Subcutaneous adipose tissue (tissue), 4 donors: ENCODE data around the gene DNAJC13. TPM values are rescaled to one million over a fixed set of nuclear protein-coding genes. Genes with fewer than 3 reads are reported as not detected.

Experiments
- total RNA-seq, 4 donors: library from RNA; depleted of rRNA; stranded (reverse); fragments of >200 nt; gene quantifications; one replicate each; pipeline ENCODE4 v1.1.0, GENCODE V29; 2016
- TF ChIP-seq, protein P1 (sequence below): fragments of 450-650 bp; IDR thresholded peaks from one replicate; pipeline ENCODE4 v1.5.1; 2016; ENCODE audit warnings: low read depth, mild to moderate bottlenecking, control low read depth, antibody characterized with exemption, moderate library complexity

The DNAJC13 gene
- total RNA-seq, 4 donors from 2014 or later, result 55.6 to 79.7 (median 66.3) TPM

- TF ChIP-seq, protein P1, sequence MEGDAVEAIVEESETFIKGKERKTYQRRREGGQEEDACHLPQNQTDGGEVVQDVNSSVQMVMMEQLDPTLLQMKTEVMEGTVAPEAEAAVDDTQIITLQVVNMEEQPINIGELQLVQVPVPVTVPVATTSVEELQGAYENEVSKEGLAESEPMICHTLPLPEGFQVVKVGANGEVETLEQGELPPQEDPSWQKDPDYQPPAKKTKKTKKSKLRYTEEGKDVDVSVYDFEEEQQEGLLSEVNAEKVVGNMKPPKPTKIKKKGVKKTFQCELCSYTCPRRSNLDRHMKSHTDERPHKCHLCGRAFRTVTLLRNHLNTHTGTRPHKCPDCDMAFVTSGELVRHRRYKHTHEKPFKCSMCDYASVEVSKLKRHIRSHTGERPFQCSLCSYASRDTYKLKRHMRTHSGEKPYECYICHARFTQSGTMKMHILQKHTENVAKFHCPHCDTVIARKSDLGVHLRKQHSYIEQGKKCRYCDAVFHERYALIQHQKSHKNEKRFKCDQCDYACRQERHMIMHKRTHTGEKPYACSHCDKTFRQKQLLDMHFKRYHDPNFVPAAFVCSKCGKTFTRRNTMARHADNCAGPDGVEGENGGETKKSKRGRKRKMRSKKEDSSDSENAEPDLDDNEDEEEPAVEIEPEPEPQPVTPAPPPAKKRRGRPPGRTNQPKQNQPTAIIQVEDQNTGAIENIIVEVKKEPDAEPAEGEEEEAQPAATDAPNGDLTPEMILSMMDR, result no peak
These were observed 92.2 kb downstream of the DNAJC13 start for GRCh38 chr3:132509506-132509905.

- TF ChIP-seq, protein P1, result no peak
These were observed 95.8 kb downstream of the DNAJC13 start for GRCh38 chr3:132513057-132513456.

GRCh38 chr3:132517311-132517710 is 100.0 kb downstream of the DNAJC13 start:
- TF ChIP-seq, protein P1, result no peak

GRCh38 chr3:132519914-132520313 is 102.6 kb downstream of the DNAJC13 start:
- TF ChIP-seq, protein P1, result no peak

GRCh38 chr3:132521901-132522300 is 104.6 kb downstream of the DNAJC13 start:
- TF ChIP-seq, protein P1, result no peak

DNA sequence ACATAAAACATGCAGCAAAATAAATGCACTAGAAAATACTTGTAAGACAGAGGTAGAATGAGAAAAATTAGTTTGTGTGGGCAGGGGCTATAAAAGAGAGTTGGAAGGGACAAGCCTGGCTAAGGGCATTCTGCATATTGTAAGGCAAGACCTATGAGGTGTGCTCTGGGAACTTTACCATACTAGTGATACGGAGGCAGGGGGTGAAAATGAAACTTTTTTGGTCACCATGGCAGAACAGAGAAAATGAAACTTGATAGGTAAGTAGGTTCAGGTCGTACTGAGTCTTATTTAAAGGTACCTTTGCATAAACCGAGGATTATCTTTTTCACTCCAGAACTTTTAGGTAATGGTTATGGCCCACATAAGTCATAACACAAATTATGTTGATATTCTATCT is 105.1 kb downstream of the DNAJC13 start:
- TF ChIP-seq, protein P1, result no peak

- TF ChIP-seq, protein P1, result no peak
These were observed 113.3 kb downstream of the DNAJC13 start for GRCh38 chr3:132530624-132531023.
